GM21737 (cell line): ENCODE measurements around the gene GRIP2.

Experiments used
- ATAC-seq: cut with Tn5 transposase; IDR thresholded peaks from one replicate; pipeline ENCODE4 v1.9.1; 2021; ENCODE audit warnings: mild to moderate bottlenecking, moderate library complexity; ENCODE audit not compliant: unreplicated experiment

GRIP2 gene

DNA sequence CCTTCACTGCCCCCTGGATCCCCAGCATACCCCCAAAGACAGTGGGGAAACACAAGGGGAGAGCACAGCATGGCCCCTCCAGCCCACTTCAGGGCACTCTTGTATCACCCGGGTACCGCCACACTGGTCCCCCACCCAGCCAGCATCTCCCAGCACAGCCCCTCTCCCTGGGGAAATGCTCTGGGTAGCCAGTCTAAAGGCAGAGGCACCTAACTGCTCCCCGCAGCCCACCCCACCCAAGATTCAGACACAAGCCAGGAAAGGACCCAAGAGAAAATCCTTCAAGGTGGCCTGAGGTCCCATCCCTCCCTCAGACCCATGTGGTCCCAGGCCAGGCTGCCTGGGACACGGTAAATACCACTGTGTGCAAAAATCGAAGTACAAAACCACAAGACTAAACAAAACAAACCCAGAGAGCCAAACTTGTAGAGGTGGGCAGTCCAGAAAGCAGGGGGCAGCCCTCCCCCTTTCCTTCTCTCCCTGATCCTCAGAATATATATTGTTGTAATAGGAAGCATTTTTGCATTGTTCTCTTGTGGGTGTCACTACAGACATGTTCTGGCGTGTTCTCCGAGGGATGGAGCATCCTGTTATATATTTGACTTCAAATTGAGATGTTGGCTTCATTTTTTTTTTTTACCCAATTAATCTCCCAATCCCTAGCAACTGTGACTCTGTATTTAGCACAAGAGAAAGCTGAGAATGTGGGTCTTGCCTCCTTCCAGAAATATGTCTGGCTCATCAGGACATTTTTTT is 51.7 kb downstream of the GRIP2 start:
- ATAC-seq: no peak

GRCh38 chr3:14487821-14488220 is 52.3 kb downstream of the GRIP2 start:
- ATAC-seq: no peak

GRCh38 chr3:14487086-14487485 is 53.1 kb downstream of the GRIP2 start:
- no peak for ATAC-seq

DNA sequence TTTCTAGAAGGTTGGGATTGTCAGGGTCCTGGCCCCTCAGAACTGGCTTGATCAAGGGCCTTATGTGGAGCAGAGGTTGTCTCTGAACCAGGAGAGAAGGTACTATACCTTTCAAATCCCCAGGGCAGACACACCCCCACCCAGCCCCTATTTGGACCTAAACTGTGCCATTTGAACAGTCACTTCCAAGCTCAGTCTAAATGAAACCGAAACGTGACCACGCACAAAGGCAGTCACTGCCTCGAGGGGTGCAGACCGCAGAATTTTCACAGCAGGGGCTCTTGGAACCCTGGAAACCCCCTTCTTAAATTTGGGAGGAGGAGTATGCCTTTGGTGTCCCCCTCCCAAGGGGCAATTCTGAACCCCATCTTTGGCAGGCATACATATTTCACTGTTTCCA is 53.7 kb downstream of the GRIP2 start:
- no peak for ATAC-seq

GRCh38 chr3:14485981-14486380 is 54.2 kb downstream of the GRIP2 start:
- ATAC-seq: no peak

DNA sequence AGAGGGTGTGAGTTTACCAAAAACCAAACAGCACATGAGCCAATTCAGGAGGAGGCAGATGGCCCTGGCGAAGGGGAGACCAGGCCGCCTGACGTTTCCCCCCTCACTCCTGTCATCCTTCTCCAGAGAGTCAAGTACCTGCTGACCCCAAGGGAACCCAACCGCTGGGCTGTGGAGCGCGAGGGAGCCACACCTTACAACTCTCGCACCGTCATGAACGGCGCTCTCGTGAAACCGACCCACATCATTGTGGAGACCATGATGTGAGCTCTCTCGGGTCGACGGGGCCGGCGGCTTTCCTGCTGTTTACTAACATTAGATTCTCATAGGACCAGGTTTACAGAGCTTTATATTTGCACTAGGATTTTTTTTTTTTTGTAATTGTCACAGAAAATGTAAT is 55.4 kb downstream of the GRIP2 start:
- no peak for ATAC-seq

DNA sequence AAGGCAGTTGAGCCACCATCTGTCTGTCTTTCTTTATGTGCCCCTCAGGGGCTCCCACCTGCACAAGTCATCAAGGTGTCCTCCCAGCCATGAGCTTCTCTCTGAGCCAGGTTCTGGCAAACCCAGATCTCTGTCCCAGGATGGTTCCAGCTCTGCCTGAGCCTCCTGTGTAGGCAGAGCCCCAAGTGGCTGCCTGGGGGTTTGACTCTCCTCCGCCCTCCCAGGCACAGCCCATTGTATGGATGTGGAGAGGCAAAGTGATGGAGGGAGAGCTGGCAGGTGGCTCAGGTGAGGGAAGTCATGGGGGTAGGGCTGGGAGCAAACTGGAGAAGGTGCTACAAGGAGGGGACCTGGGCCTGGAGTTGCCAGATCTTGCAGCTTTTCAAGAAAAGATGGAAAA is 56.9 kb downstream of the GRIP2 start:
- ATAC-seq: no peak

DNA sequence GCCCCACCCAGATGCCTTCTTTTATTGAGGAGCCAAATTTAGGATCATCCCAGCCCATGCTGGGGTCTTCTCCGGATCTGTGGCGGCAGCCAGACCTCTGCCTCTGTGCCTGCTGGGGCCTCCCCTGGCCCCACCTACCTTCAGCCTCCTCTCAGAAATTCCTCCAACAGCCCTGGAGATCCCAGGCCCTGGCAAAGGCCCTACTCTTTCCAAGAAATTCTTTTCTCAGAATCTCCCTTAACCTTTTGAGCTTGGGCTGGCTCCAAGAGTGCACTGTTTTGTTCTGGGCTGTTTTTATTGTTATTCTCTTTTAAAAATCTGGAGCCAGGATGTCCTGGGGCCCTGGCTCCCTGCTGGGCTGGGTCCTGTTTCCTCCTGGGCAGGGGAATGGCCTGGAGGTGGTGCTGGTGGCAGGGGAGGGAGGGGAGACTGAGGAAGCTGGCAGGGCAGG is 57.8 kb downstream of the GRIP2 start:
- ATAC-seq: no peak

- no peak for ATAC-seq
Measured at GRCh38 chr3:14481646-14482036, 58.5 kb downstream of the GRIP2 start.

DNA sequence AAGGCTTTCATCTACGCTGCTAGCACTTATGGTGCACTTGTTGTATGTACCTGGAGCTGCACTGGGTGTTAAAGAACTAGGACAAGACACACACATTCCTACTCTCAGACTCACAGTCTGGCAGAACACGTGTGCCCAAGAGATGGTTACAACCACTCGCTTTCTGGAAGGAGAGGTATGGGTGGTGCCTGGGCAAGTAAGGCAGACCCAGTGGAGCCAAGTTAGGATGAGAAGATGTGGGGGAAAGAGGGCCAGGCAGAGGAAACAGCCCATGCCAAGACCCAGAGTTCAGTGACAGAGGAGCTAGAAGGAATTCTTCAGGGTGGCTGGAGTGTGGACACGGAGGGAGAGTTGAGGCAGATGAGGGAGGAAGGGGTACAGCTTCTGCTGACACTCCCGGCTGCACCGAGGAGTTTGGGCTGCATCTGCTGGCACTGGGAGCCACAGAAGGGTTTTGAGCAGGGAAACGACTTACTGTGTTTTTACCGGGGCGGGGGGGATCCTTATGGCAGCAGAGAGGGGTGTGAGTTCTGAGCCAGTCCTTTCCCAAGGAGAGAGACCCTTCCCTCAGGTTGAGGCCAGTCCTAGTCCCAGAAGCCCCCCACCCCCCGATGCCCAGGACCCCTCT is 59.0 kb downstream of the GRIP2 start:
- ATAC-seq: no peak

GRCh38 chr3:14480207-14481017 is 59.7 kb downstream of the GRIP2 start:
- ATAC-seq: no peak

DNA sequence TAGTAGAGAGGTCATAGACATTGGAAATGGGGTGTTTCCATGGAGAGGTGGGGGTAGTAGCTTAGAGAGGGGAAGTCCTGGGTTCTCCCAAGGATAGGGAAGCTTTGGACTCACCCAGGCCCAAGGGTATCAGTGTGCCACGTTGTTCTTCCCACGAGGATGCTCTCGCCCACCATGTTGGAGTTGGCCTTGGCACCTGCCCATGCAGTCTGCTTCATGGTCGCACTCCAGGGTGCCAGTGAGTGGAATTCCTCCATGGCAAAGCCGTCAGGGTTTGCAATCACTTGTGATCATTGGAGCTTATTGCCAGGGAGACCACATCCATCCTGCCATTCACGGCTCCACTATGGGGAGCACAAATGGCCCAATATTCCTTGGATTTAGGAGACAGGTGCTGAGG is 60.6 kb downstream of the GRIP2 start:
- ATAC-seq: no peak

DNA sequence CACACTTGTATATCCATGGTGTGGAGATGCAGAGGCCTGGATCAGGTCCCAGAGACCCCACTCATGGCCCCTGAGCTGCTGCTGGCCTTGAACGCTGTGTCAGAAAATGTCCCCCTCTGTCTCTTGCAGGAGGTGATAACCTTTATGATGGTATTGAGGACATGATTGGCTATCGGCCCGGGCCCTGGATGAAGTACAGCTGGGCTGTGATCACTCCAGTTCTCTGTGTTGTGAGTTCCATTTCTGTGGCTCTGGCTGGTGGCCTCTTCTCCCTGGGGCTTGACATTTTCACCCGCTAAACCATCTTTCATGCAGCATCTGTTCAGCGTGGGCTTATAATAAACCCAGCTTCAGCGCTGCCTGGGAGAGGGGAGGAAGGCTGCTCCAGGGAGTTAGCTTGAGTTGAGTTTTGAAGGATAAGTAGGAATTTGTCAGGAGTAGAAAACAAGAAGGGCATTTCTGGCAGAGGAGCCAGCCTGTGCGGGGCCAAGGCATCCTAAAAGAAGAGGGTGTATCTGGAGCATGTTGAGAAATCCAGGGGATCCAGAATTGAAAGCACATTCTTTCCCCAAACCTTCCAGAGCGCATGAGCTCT is 61.1 kb downstream of the GRIP2 start:
- ATAC-seq: no peak

DNA sequence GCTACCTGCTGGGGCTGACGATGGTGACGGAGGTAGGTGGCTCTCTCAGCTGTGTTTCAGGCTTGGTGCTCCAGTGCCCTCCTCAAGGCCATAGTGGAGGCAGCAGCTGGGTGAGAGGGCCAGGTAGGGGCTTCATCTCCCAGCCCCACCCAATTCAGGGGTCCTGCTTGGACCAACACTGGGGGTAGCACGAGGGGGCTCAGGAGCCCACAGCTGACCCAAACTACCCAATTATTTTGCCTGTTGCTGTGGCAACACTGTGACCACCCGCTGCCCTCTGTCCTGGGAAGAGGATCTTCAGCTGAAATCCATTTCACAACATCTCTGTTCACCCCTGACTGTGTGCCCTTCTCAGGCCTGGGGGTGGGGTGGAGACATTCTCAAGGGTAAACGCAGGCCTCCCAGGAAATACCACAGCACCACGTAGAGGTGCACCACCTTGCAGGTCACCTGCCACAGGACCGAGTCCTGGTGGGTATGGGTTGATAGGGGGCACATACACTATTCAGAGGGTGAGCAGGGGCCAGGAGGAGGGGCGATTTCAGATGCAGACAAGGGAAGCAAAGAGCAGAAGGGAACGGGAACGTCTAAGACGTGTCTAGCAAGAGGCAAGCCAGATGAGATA is 62.7 kb downstream of the GRIP2 start:
- no peak for ATAC-seq

- no peak for ATAC-seq
Measured at GRCh38 chr3:14476583-14477265, 63.4 kb downstream of the GRIP2 start.

DNA sequence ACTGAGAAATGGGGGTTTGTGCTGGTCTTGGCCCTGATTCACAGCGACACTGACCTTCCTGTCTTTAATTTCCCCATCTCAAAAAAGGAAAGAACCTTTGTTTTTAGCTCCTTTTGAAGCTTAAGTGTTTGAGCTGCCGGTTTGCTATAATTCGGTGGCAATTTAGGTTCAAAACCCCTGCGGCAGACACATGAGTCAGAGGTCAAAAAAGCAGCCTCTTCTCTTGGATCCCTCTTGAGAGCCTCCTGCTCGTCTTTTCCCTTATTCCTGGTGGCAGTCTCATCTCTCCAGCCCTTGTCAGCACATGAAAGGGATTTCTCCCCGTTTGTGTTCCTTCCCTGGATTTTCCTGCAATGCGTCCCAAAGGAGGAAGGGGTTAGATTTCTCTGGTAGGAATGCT is 64.5 kb downstream of the GRIP2 start:
- ATAC-seq: no peak

DNA sequence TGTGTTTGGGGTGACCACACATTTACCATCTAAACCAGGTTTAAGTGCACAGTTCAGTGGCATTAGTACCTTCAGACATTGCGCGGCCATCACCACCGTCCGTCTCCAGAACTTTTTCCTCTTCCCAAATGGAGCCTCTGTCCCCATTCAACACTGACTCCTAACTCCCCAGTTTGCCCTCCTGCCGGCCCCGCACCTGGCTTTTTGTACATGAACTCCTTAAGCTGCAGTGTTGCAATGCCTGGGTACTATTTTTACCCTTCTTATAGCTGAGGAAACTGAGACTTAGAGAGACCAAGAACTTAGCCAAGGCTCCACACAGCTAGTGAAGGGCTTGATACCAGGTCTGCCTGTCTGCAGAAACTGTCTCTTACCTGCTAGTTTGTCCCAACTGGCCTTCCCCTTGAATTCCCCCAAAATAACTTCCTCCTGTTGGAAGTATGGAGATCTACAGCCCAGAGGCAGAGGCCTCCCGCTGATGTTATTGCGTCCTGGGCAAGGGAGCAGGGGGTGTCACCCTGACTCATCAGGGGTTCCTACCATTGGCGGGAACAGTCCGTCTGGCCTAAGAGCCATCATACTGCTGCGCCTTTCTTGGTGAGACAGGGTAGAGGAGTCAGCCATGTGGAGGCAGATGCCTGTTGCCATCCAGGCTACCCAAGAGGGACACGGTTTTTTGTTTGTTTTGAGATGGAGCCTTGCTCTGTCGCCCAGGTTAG is 65.6 kb downstream of the GRIP2 start:
- no peak for ATAC-seq

- ATAC-seq: no peak
Measured at GRCh38 chr3:14473411-14473891, 66.7 kb downstream of the GRIP2 start.

DNA sequence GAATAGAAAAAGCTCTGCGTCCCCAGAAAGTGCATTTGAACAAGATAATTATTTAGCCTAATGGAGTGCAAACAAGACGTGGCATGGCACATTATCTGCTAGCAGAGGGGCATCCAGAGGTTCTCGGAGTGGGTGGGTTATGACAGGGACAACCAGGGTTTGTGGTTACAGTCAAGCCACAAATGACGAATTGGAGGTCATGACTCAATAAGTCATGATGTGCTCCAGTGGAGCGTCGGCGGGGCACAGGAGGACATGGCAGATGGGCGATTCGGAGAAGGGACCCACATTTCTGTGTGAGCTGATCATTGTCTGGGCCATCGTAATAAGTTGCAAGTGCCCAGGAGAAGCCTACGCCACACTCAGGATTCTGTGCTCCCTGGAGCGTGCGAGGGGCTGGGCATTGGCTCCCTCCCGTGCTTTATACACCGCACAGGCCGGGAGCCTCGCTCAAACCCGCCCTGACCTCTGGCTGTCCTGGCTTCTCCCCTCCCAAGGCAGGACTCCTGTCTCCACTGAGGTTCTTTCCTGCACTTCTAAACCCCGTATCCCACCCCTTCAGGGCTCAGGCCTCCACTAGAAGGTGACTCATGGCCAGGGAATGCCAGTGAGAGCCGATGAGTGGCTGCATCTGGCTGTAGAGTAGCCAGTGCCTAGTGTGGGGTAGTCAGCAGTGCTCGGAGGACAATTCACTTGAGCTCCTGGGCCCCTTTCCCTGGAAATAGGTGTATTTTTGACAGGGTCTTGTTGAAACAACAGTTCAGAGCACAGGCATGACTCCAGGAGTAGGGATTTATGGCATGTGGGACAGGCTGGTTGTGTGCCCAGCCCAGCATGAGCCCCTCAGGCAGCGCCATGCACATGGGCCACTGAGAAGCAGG is 67.4 kb downstream of the GRIP2 start:
- ATAC-seq: no peak
